GM19397 (cell line): ENCODE data around the gene MPRIP.
"Not testable (repeated sequence)": the region's sequence is repeated elsewhere in the genome, so short reads cannot be mapped to it uniquely, and the experiment has no call there.

ENCODE experiments used
- ATAC-seq: cut with Tn5 transposase; IDR thresholded peaks from one replicate; pipeline ENCODE4 v1.9.1; 2021; ENCODE audit warnings: mild to moderate bottlenecking, moderate library complexity; ENCODE audit not compliant: unreplicated experiment

MPRIP gene

GRCh38 chr17:17180741-17181525 lies 138.7 kb downstream of the MPRIP start:
- ATAC-seq, result no peak

GRCh38 chr17:17181666-17182597 lies 139.7 kb downstream of the MPRIP start:
- no peak for ATAC-seq

- no peak for ATAC-seq
Observed at GRCh38 chr17:17182598-17183136, 140.4 kb downstream of the MPRIP start.

- ATAC-seq, result no peak
Observed at GRCh38 chr17:17183744-17184143, 141.5 kb downstream of the MPRIP start.

- ATAC-seq, result not testable (repeated sequence)
Observed at GRCh38 chr17:17184985-17185757, 142.9 kb downstream of the MPRIP start.

- no peak for ATAC-seq
Observed at GRCh38 chr17:17186051-17186450, 143.8 kb downstream of the MPRIP start.

- no peak for ATAC-seq
Observed at GRCh38 chr17:17186551-17187505, 144.6 kb downstream of the MPRIP start.

- ATAC-seq, result no peak
Observed at GRCh38 chr17:17188586-17188985, 146.3 kb downstream of the MPRIP start.

- ATAC-seq, result no peak
Observed at GRCh38 chr17:17189559-17189958, 147.3 kb downstream of the MPRIP start.

GRCh38 chr17:17190188-17190587 lies 147.9 kb downstream of the MPRIP start:
- ATAC-seq, result no peak

GRCh38 chr17:17191346-17191792 lies 149.1 kb downstream of the MPRIP start:
- ATAC-seq, result no peak

- ATAC-seq, result no peak
Observed at GRCh38 chr17:17191961-17192381, 149.7 kb downstream of the MPRIP start.

- not testable (repeated sequence) for ATAC-seq
Observed at GRCh38 chr17:17195466-17195865, 153.2 kb downstream of the MPRIP start.

GRCh38 chr17:17196776-17197175 lies 154.5 kb downstream of the MPRIP start:
- no peak for ATAC-seq

- ATAC-seq, result no peak
Observed at GRCh38 chr17:17198281-17198680, 156.0 kb downstream of the MPRIP start.

- ATAC-seq, result no peak
Observed at GRCh38 chr17:17200311-17200710, 158.1 kb downstream of the MPRIP start.

- ATAC-seq, result no peak
Observed at GRCh38 chr17:17200831-17201230, 158.6 kb downstream of the MPRIP start.

GRCh38 chr17:17201271-17201670 lies 159.0 kb downstream of the MPRIP start:
- no peak for ATAC-seq

- no peak for ATAC-seq
Observed at GRCh38 chr17:17201907-17202306, 159.7 kb downstream of the MPRIP start.
